Mammary epithelial cell (primary cell): ENCODE data around the gene DACT3.

Experiments
- CTCF ChIP-seq, 2 donors: IDR thresholded peaks in 1 of 2; conservative IDR thresholded peaks in 1 of 2; 2 replicates each; pipeline ENCODE4 v1.5.1; 2011 to 2012; ENCODE audit warnings: inconsistent platforms in 2 of 2, low read length in 2 of 2, mild to moderate bottlenecking in 2 of 2, control low read depth in 1 of 2, low read depth in 1 of 2; ENCODE audit not compliant: insufficient read depth in 1 of 2; ENCODE audit errors: extremely low read depth in 1 of 2
- EZH2 ChIP-seq: IDR thresholded peaks from 2 replicates; pipeline ENCODE4 v1.6.1; 2012; ENCODE audit warnings: low read length, inconsistent platforms, borderline replicate concordance

- TF ChIP-seq CTCF (conservative IDR thresholded peaks at IDR 0.05 in 1 of 2, IDR thresholded peaks at IDR 0.05 in 1 of 2; ENCODE audit: extremely low read depth in 1 of 2, insufficient read depth in 1 of 2, low read depth in 1 of 2, low read length in 2 of 2) (no peak), EZH2 (no peak)
Measured at GRCh38 chr19:46617601-46618000, 43.4 kb downstream of the DACT3 start.
